Kidney tubule cell (primary cell): ENCODE results near the gene REC8.
A peak's percentile ranks its signal among the peaks of the same experiment; 100 is the strongest.
"Not testable (repeated sequence)": the region's sequence is repeated elsewhere in the genome, so short reads cannot be mapped to it uniquely, and the experiment has no call there.

ENCODE experiments used
- DNase-seq: peaks from one replicate; pipeline ENCODE4 v3.0.0-alpha.2; 2018; ENCODE audit warnings: low spot score

Gene REC8

GRCh38 chr14:24183014-24183481 lies 11.2 kb downstream of the REC8 start:
- DNase-seq: no peak

GRCh38 chr14:24184104-24184970 lies 12.5 kb downstream of the REC8 start:
- no peak for DNase-seq

GRCh38 chr14:24185026-24185425 lies 13.1 kb downstream of the REC8 start:
- no peak for DNase-seq

GRCh38 chr14:24185741-24186140 lies 13.9 kb downstream of the REC8 start:
- DNase-seq: no peak

GRCh38 chr14:24186831-24187538 lies 15.1 kb downstream of the REC8 start:
- DNase-seq: no peak

- DNase-seq: no peak
Measured at GRCh38 chr14:24187539-24187915, 15.6 kb downstream of the REC8 start.

GRCh38 chr14:24188251-24189058 lies 16.6 kb downstream of the REC8 start, which contains the start of gene IPO4:
Gene IPO4, minus strand, starts transcription at chr14:24188816. Its CDS starts 29 bp downstream, at chr14:24188787.
- DNase-seq: peak; percentile 97

- no peak for DNase-seq
Measured at GRCh38 chr14:24189059-24189375, 17.1 kb downstream of the REC8 start.

GRCh38 chr14:24189460-24189859 lies 17.6 kb downstream of the REC8 start:
- no peak for DNase-seq

GRCh38 chr14:24190416-24190815 lies 18.5 kb downstream of the REC8 start:
- DNase-seq: no peak

GRCh38 chr14:24192933-24193332 lies 21.1 kb downstream of the REC8 start:
- DNase-seq: no peak

GRCh38 chr14:24194186-24194872 lies 22.4 kb downstream of the REC8 start:
- DNase-seq: no peak

GRCh38 chr14:24194873-24195185 lies 22.9 kb downstream of the REC8 start:
- DNase-seq: no peak

- DNase-seq: peak; percentile 91
Measured at GRCh38 chr14:24195186-24196070, 23.5 kb downstream of the REC8 start, which contains the start of gene TM9SF1. Gene TM9SF1, minus strand, starts transcription at chr14:24195441. Its CDS starts 422 bp downstream, at chr14:24195019.

GRCh38 chr14:24196071-24197055 lies 24.5 kb downstream of the REC8 start:
- peak; percentile 46 for DNase-seq

GRCh38 chr14:24197056-24197450 lies 25.2 kb downstream of the REC8 start:
- no peak for DNase-seq

- no peak for DNase-seq
Measured at GRCh38 chr14:24198814-24199524, 27.1 kb downstream of the REC8 start.

- DNase-seq: not testable (repeated sequence)
Measured at GRCh38 chr14:24202538-24202937, 30.7 kb downstream of the REC8 start.
